GM19397 (cell line): Measurements from ENCODE around the gene STAP2.
"Not testable (repeated sequence)": the region's sequence is repeated elsewhere in the genome, so short reads cannot be mapped to it uniquely, and the experiment has no call there.

Experiments
- ATAC-seq: cut with Tn5 transposase; IDR thresholded peaks from one replicate; pipeline ENCODE4 v1.9.1; 2021; ENCODE audit warnings: mild to moderate bottlenecking, moderate library complexity; ENCODE audit not compliant: unreplicated experiment

Gene STAP2

GRCh38 chr19:4303819-4304537 is 34.6 kb downstream of the STAP2 start:
- no peak for ATAC-seq

- no peak for ATAC-seq
Measured at GRCh38 chr19:4302243-4302640, 36.4 kb downstream of the STAP2 start, which contains the start of gene TMIGD2. TMIGD2 (minus strand) TSS chr19:4302389; CDS start chr19:4302385, 4 bp downstream.

- no peak for ATAC-seq
Measured at GRCh38 chr19:4301590-4302242, 36.9 kb downstream of the STAP2 start.

- ATAC-seq, result no peak
Measured at GRCh38 chr19:4300589-4300988, 38.0 kb downstream of the STAP2 start.

GRCh38 chr19:4298810-4299550 is 39.6 kb downstream of the STAP2 start:
- no peak for ATAC-seq

- no peak for ATAC-seq
Measured at GRCh38 chr19:4297901-4298809, 40.5 kb downstream of the STAP2 start.

- ATAC-seq, result no peak
Measured at GRCh38 chr19:4295972-4296771, 42.5 kb downstream of the STAP2 start.

GRCh38 chr19:4294389-4294788 is 44.2 kb downstream of the STAP2 start:
- ATAC-seq, result no peak

- ATAC-seq, result no peak
Measured at GRCh38 chr19:4292515-4292914, 46.1 kb downstream of the STAP2 start.

GRCh38 chr19:4291184-4291732 is 47.4 kb downstream of the STAP2 start:
- no peak for ATAC-seq

GRCh38 chr19:4288091-4288777 is 50.4 kb downstream of the STAP2 start:
- no peak for ATAC-seq

- ATAC-seq, result not testable (repeated sequence)
Measured at GRCh38 chr19:4286141-4286540, 52.5 kb downstream of the STAP2 start.

- no peak for ATAC-seq
Measured at GRCh38 chr19:4284974-4285373, 53.7 kb downstream of the STAP2 start.

GRCh38 chr19:4284176-4284958 is 54.3 kb downstream of the STAP2 start:
- no peak for ATAC-seq

- no peak for ATAC-seq
Measured at GRCh38 chr19:4279530-4280422, 58.9 kb downstream of the STAP2 start.

- ATAC-seq, result no peak
Measured at GRCh38 chr19:4279267-4279529, 59.4 kb downstream of the STAP2 start.

GRCh38 chr19:4278419-4279266 is 60.0 kb downstream of the STAP2 start, which contains the start of gene SHD:
SHD (plus strand) TSS chr19:4279266; CDS start chr19:4280064, 798 bp downstream.
- no peak for ATAC-seq
